GM20000 (cell line): ENCODE measurements around the gene DLD.
"Not testable (repeated sequence)": the region's sequence is repeated elsewhere in the genome, so short reads cannot be mapped to it uniquely, and the experiment has no call there.

Experiments used
- DNase-seq: peaks from one replicate; pipeline ENCODE4 v3.0.0; 2012; ENCODE audit warnings: low spot score
- CTCF ChIP-seq: IDR thresholded peaks from 2 replicates; pipeline ENCODE4 v1.5.1; 2012; ENCODE audit warnings: mild to moderate bottlenecking, control low read depth; ENCODE audit errors: extremely low read depth, missing control alignments

The DLD gene

GRCh38 chr7:107876916-107877315, 14.1 kb upstream of the DLD start:
- no peak for TF ChIP-seq CTCF
- DNase-seq: no peak

GRCh38 chr7:107877731-107878382, 13.1 kb upstream of the DLD start:
- no peak for TF ChIP-seq CTCF
- DNase-seq: no peak

- no peak for DNase-seq
- TF ChIP-seq CTCF: no peak
Observed at GRCh38 chr7:107878636-107879035, 12.3 kb upstream of the DLD start.

GRCh38 chr7:107879400-107880035, 11.5 kb upstream of the DLD start:
- peak; percentile 56 for DNase-seq
- peak; percentile 51 for TF ChIP-seq CTCF

GRCh38 chr7:107882766-107883165, 8.2 kb upstream of the DLD start:
- DNase-seq: no peak
- TF ChIP-seq CTCF: no peak

- TF ChIP-seq CTCF: no peak
- DNase-seq: no peak
Observed at GRCh38 chr7:107884066-107884818, 6.7 kb upstream of the DLD start.

GRCh38 chr7:107887827-107888226, 3.2 kb upstream of the DLD start:
- not testable (repeated sequence) for DNase-seq
